ENCODE data around the gene ZNF438. TPM values are rescaled to one million over a fixed set of nuclear protein-coding genes. Genes with fewer than 3 reads are reported as not detected.
A peak's percentile ranks its signal among the peaks of the same experiment; 100 is the strongest.

Gene ZNF438
- total RNA-seq, 2 donors from 2014 or later: 1.5 to 10.1 TPM

DNA sequence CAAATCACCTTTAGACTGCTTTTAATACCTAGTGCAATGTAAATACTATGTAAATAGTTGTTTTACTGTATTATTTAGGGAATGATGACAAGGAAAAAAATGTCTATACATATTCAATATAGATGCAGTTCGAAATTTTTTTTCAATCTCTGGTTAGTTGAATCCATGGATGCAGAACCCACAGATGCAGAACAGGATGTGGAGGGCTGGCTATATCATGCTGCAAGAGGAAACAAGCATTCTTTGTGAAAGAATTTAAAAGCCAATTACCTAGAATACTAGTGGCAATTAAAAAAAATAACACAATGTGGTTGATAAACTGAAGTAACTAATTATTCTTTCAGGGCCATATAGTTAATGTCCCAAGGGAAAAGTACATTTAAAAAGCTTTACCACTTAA lies 170.4 kb downstream of the ZNF438 start:
- no peaks in the 10 kb centered on the region for H3K36me3 ChIP-seq
- TF ChIP-seq POLR2AphosphoS5 (IDR thresholded peaks at IDR 0.05) (no peak), CTCF (IDR thresholded peaks at IDR 0.05) (no peak), POLR2A (IDR thresholded peaks at IDR 0.05) (no peak)
- DNase-seq (ENCODE audit: low spot score): no peak
- 76% methylated on average over 1 of the region's 1 CpG for WGBS
- H3K27ac ChIP-seq: no peak overlapping the region
- H3K4me3 ChIP-seq: no peak overlapping the region
- no peaks in the 10 kb centered on the region for H3K9me3 ChIP-seq
- H3K27me3 ChIP-seq (replicated peaks; ENCODE audit: insufficient read depth): no peaks in the 10 kb centered on the region
- no peaks in the 10 kb centered on the region for H3K4me1 ChIP-seq (replicated peaks)
- intact Hi-C loops (cut with DNase I): no loop called here

- 48% methylated on average over 2 of the region's 2 CpGs for WGBS
- no peaks in the 10 kb centered on the region for H3K36me3 ChIP-seq
- H3K27me3 ChIP-seq (replicated peaks; ENCODE audit: insufficient read depth): no peaks in the 10 kb centered on the region
- H3K4me1 ChIP-seq (replicated peaks): no peaks in the 10 kb centered on the region
- TF ChIP-seq CTCF (IDR thresholded peaks at IDR 0.05): no peak
- TF ChIP-seq POLR2A (IDR thresholded peaks at IDR 0.05): no peak
- no peak for TF ChIP-seq POLR2AphosphoS5 (IDR thresholded peaks at IDR 0.05)
- no peak overlapping the region for H3K27ac ChIP-seq
- H3K9me3 ChIP-seq: no peaks in the 10 kb centered on the region
- no peak for DNase-seq (ENCODE audit: low spot score)
- H3K4me3 ChIP-seq: no peak overlapping the region
- intact Hi-C loops (cut with DNase I): no loop called here
These were observed 173.2 kb downstream of the ZNF438 start for GRCh38 chr10:30858499-30858898.

DNA sequence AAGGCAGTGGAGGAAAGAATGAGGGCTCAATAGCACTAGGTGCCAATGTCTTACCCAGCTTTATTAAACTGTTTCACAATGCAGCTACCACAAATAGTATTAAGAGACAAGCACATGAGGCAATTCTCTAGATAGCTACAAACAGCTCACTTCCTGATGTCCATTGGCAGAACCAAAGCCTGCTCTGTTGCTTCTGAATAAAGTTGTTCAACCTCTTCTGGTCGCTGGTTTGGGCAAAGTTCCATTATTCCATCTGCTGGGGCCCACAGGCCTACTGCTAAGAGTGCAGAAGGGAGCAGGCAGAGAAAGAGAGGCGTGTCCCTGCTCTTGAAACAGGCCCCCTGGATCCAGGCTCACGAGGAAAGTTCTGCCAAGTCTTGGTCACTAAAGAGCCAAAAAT lies 173.9 kb downstream of the ZNF438 start:
- H3K4me1 ChIP-seq (replicated peaks): no peaks in the 10 kb centered on the region

GRCh38 chr10:30855131-30855530 lies 176.5 kb downstream of the ZNF438 start:
- Histone ChIP-seq H3K4me3 (no peak overlapping the region), H3K27me3 (replicated peaks; ENCODE audit: insufficient read depth) (no peaks in the 10 kb centered on the region), H3K36me3 (no peaks in the 10 kb centered on the region), H3K4me1 (replicated peaks) (no peaks in the 10 kb centered on the region), H3K27ac (no peak overlapping the region), H3K9me3 (no peaks in the 10 kb centered on the region)
- WGBS: 93% methylated on average over 5 of the region's 5 CpGs
- intact Hi-C loops (cut with DNase I): no loop called here
- TF ChIP-seq POLR2A (IDR thresholded peaks at IDR 0.05): no peak
- no peak for TF ChIP-seq CTCF (IDR thresholded peaks at IDR 0.05)
- no peak for TF ChIP-seq POLR2AphosphoS5 (IDR thresholded peaks at IDR 0.05)
- no peak for DNase-seq (ENCODE audit: low spot score)

More for the DNA sequence above, 173.9 kb downstream of the ZNF438 start:
- Histone ChIP-seq H3K36me3 (no peaks in the 10 kb centered on the region), H3K4me3 (no peak overlapping the region), H3K27me3 (replicated peaks; ENCODE audit: insufficient read depth) (no peaks in the 10 kb centered on the region), H3K27ac (peak overlapping the region in 1 of 2 donors; percentile 19), H3K9me3 (no peaks in the 10 kb centered on the region)
- no peak for TF ChIP-seq POLR2A (IDR thresholded peaks at IDR 0.05)
- no peak for TF ChIP-seq POLR2AphosphoS5 (IDR thresholded peaks at IDR 0.05)
- TF ChIP-seq CTCF (IDR thresholded peaks at IDR 0.05): no peak
- intact Hi-C loops (cut with DNase I): no loop called here
- DNase-seq (ENCODE audit: low spot score): no peak
- 43% methylated on average over 3 of the region's 3 CpGs for WGBS

DNA sequence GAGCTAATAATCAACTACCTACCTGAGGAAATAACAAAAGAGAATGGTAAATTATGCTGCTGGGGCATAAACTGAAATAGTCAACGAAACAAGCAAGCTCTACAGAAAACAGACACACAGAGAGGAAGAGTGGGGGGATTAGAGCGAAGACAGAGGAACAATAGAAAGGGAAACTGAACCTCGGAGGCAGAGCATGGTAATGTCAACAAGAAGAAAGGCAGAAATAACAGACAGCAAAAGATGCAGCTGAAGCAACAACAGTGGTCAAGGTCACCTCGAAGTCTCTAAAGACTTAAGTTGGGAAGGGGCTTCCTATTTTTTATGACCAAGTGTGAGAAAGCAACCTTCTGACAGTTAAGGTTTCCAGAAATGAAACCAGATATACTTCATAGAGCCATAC lies 177.0 kb downstream of the ZNF438 start:
- 74% methylated on average over 4 of the region's 4 CpGs for WGBS
- no peak for TF ChIP-seq POLR2A (IDR thresholded peaks at IDR 0.05)
- TF ChIP-seq CTCF (IDR thresholded peaks at IDR 0.05): no peak
- no peak for TF ChIP-seq POLR2AphosphoS5 (IDR thresholded peaks at IDR 0.05)
- Histone ChIP-seq H3K4me1 (replicated peaks) (no peaks in the 10 kb centered on the region), H3K27me3 (replicated peaks; ENCODE audit: insufficient read depth) (no peaks in the 10 kb centered on the region), H3K9me3 (no peaks in the 10 kb centered on the region), H3K4me3 (no peak overlapping the region), H3K36me3 (no peaks in the 10 kb centered on the region), H3K27ac (no peak overlapping the region)
- no peak for DNase-seq (ENCODE audit: low spot score)
- intact Hi-C loops (cut with DNase I): no loop called here

Measured in prostate gland (tissue), 2 donors.